ENCODE results near the gene SUSD3.

The SUSD3 gene

GRCh38 chr9:93117924-93118862 lies 59.7 kb downstream of the SUSD3 start:
- Histone ChIP-seq H3K27ac (ENCODE audit: low read length) (no peak overlapping the region), H4K20me1 (ENCODE audit: insufficient read depth, low read length) (0 out of 2 replicates have a peak, but pooled peaks cover 4% of the 10 kb centered on the region), H3K36me3 (ENCODE audit: insufficient read depth, low read length) (peaks cover 8% of the 10 kb centered on the region), H3K9ac (ENCODE audit: low read depth, low read length) (no peak overlapping the region), H3K9me3 (ENCODE audit: insufficient read depth, low read length, severe bottlenecking) (no peaks in the 10 kb centered on the region), H3K4me2 (ENCODE audit: insufficient read depth, low read length) (no peak overlapping the region), H3K4me1 (ENCODE audit: insufficient read depth, low read length) (no peaks in the 10 kb centered on the region), H2AFZ (ENCODE audit: low read depth, low read length) (no peak overlapping the region), H3K4me3 (ENCODE audit: low read depth in 1 of 2, low read length in 2 of 2) (no peak overlapping the region), H3K79me2 (ENCODE audit: insufficient read depth, low read length) (no peaks in the 10 kb centered on the region), H3K27me3 (ENCODE audit: insufficient read depth, low read length, poor library complexity) (no peaks in the 10 kb centered on the region)
- TF ChIP-seq EZH2 (IDR thresholded peaks at IDR 0.05; ENCODE audit: borderline replicate concordance, low read depth, low read length, severe bottlenecking) (no peak), CTCF (IDR thresholded peaks at IDR 0.05; ENCODE audit: borderline replicate concordance, extremely low read depth, low read length, poor library complexity, severe bottlenecking) (no peak)
- no peak for DNase-seq
- no peak for ATAC-seq (ENCODE audit: insufficient read depth, low read depth)

- Histone ChIP-seq H3K4me2 (ENCODE audit: insufficient read depth, low read length) (no peak overlapping the region), H3K4me3 (ENCODE audit: low read depth in 1 of 2, low read length in 2 of 2) (no peak overlapping the region), H3K9ac (ENCODE audit: low read depth, low read length) (no peak overlapping the region), H3K27me3 (ENCODE audit: insufficient read depth, low read length, poor library complexity) (no peaks in the 10 kb centered on the region), H3K4me1 (ENCODE audit: insufficient read depth, low read length) (no peaks in the 10 kb centered on the region), H3K79me2 (ENCODE audit: insufficient read depth, low read length) (no peaks in the 10 kb centered on the region), H4K20me1 (ENCODE audit: insufficient read depth, low read length) (0 out of 2 replicates have a peak, but pooled peaks cover 4% of the 10 kb centered on the region), H2AFZ (ENCODE audit: low read depth, low read length) (no peak overlapping the region), H3K9me3 (ENCODE audit: insufficient read depth, low read length, severe bottlenecking) (no peaks in the 10 kb centered on the region), H3K27ac (ENCODE audit: low read length) (no peak overlapping the region), H3K36me3 (ENCODE audit: insufficient read depth, low read length) (peaks cover 6% of the 10 kb centered on the region)
- TF ChIP-seq CTCF (IDR thresholded peaks at IDR 0.05; ENCODE audit: borderline replicate concordance, extremely low read depth, low read length, poor library complexity, severe bottlenecking) (no peak), EZH2 (IDR thresholded peaks at IDR 0.05; ENCODE audit: borderline replicate concordance, low read depth, low read length, severe bottlenecking) (no peak)
- DNase-seq (no peak), ATAC-seq (ENCODE audit: insufficient read depth, low read depth) (no peak)
These were observed 60.6 kb downstream of the SUSD3 start for GRCh38 chr9:93118863-93119702.

- no peaks in the 10 kb centered on the region for H3K4me1 ChIP-seq (ENCODE audit: insufficient read depth, low read length)
- H3K9me3 ChIP-seq (ENCODE audit: insufficient read depth, low read length, severe bottlenecking), result no peaks in the 10 kb centered on the region
These were observed 61.1 kb downstream of the SUSD3 start for GRCh38 chr9:93119703-93119952.

More at GRCh38 chr9:93119703-93119952, 61.1 kb downstream of the SUSD3 start:
- DNase-seq, result no peak
- Histone ChIP-seq H4K20me1 (ENCODE audit: insufficient read depth, low read length) (0 out of 2 replicates have a peak, but pooled peaks cover 4% of the 10 kb centered on the region), H2AFZ (ENCODE audit: low read depth, low read length) (no peak overlapping the region), H3K36me3 (ENCODE audit: insufficient read depth, low read length) (peaks cover 7% of the 10 kb centered on the region), H3K79me2 (ENCODE audit: insufficient read depth, low read length) (no peaks in the 10 kb centered on the region), H3K4me3 (ENCODE audit: low read depth in 1 of 2, low read length in 2 of 2) (no peak overlapping the region), H3K27ac (ENCODE audit: low read length) (no peak overlapping the region), H3K9ac (ENCODE audit: low read depth, low read length) (no peak overlapping the region), H3K27me3 (ENCODE audit: insufficient read depth, low read length, poor library complexity) (no peaks in the 10 kb centered on the region), H3K4me2 (ENCODE audit: insufficient read depth, low read length) (no peak overlapping the region)
- TF ChIP-seq CTCF (IDR thresholded peaks at IDR 0.05; ENCODE audit: borderline replicate concordance, extremely low read depth, low read length, poor library complexity, severe bottlenecking) (no peak), EZH2 (IDR thresholded peaks at IDR 0.05; ENCODE audit: borderline replicate concordance, low read depth, low read length, severe bottlenecking) (no peak)
- no peak for ATAC-seq (ENCODE audit: insufficient read depth, low read depth)
